Measurements from ENCODE around the gene CEP95.
"Not testable (repeated sequence)": the region's sequence is repeated elsewhere in the genome, so short reads cannot be mapped to it uniquely, and the experiment has no call there.

CEP95 gene

GRCh38 chr17:64477849-64478248, 28.9 kb upstream of the CEP95 start:
- no peaks in the 10 kb centered on the region for H3K9me3 ChIP-seq (ENCODE audit: low read length)
- H2AFZ ChIP-seq (ENCODE audit: low read depth, low read length) = no peak overlapping the region
- H3K36me3 ChIP-seq (ENCODE audit: insufficient read depth, low read length) = peaks cover 28% of the 10 kb centered on the region
- no peaks in the 10 kb centered on the region for H3K4me1 ChIP-seq (ENCODE audit: insufficient read depth, low read length)
- no peak overlapping the region for H3K4me3 ChIP-seq (ENCODE audit: low read length)
- H3K27me3 ChIP-seq (ENCODE audit: insufficient read depth, low read length) = no peaks in the 10 kb centered on the region

GRCh38 chr17:64480951-64481350, 25.8 kb upstream of the CEP95 start:
- Histone ChIP-seq H2AFZ (ENCODE audit: low read depth, low read length) (no peak overlapping the region), H3K27me3 (ENCODE audit: insufficient read depth, low read length) (no peaks in the 10 kb centered on the region), H3K4me1 (ENCODE audit: insufficient read depth, low read length) (no peaks in the 10 kb centered on the region), H3K36me3 (ENCODE audit: insufficient read depth, low read length) (peaks cover 55% of the 10 kb centered on the region), H3K9me3 (ENCODE audit: low read length) (no peaks in the 10 kb centered on the region), H3K4me3 (ENCODE audit: low read length) (no peak overlapping the region)

GRCh38 chr17:64484380-64484779, 22.4 kb upstream of the CEP95 start:
- Histone ChIP-seq H3K9me3 (ENCODE audit: low read length) (no peaks in the 10 kb centered on the region), H3K27me3 (ENCODE audit: insufficient read depth, low read length) (no peaks in the 10 kb centered on the region), H2AFZ (ENCODE audit: low read depth, low read length) (no peak overlapping the region), H3K4me3 (ENCODE audit: low read length) (no peak overlapping the region), H3K4me1 (ENCODE audit: insufficient read depth, low read length) (no peaks in the 10 kb centered on the region), H3K36me3 (ENCODE audit: insufficient read depth, low read length) (peaks cover 61% of the 10 kb centered on the region)

GRCh38 chr17:64488301-64488700, 18.5 kb upstream of the CEP95 start:
- Histone ChIP-seq H3K36me3 (ENCODE audit: insufficient read depth, low read length) (peaks cover 72% of the 10 kb centered on the region), H2AFZ (ENCODE audit: low read depth, low read length) (no peak overlapping the region), H3K27me3 (ENCODE audit: insufficient read depth, low read length) (no peaks in the 10 kb centered on the region), H3K9me3 (ENCODE audit: low read length) (no peaks in the 10 kb centered on the region), H3K4me1 (ENCODE audit: insufficient read depth, low read length) (no peaks in the 10 kb centered on the region), H3K4me3 (ENCODE audit: low read length) (no peak overlapping the region)

GRCh38 chr17:64491034-64491860, 15.5 kb upstream of the CEP95 start:
- H2AFZ ChIP-seq (ENCODE audit: low read depth, low read length) = no peak overlapping the region
- no peaks in the 10 kb centered on the region for H3K9me3 ChIP-seq (ENCODE audit: low read length)
- no peak overlapping the region for H3K4me3 ChIP-seq (ENCODE audit: low read length)
- H3K36me3 ChIP-seq (ENCODE audit: insufficient read depth, low read length) = peaks cover 54% of the 10 kb centered on the region
- H3K4me1 ChIP-seq (ENCODE audit: insufficient read depth, low read length) = peaks cover 9% of the 10 kb centered on the region
- no peaks in the 10 kb centered on the region for H3K27me3 ChIP-seq (ENCODE audit: insufficient read depth, low read length)

GRCh38 chr17:64491994-64492393, 14.8 kb upstream of the CEP95 start:
- Histone ChIP-seq H3K27me3 (ENCODE audit: insufficient read depth, low read length) (no peaks in the 10 kb centered on the region), H3K9me3 (ENCODE audit: low read length) (no peaks in the 10 kb centered on the region), H3K4me1 (ENCODE audit: insufficient read depth, low read length) (peaks cover 12% of the 10 kb centered on the region), H3K36me3 (ENCODE audit: insufficient read depth, low read length) (peaks cover 48% of the 10 kb centered on the region), H2AFZ (ENCODE audit: low read depth, low read length) (no peak overlapping the region), H3K4me3 (ENCODE audit: low read length) (no peak overlapping the region)

GRCh38 chr17:64492481-64493109, 14.2 kb upstream of the CEP95 start:
- H3K36me3 ChIP-seq (ENCODE audit: insufficient read depth, low read length) = peaks cover 48% of the 10 kb centered on the region
- no peaks in the 10 kb centered on the region for H3K9me3 ChIP-seq (ENCODE audit: low read length)
- no peak overlapping the region for H2AFZ ChIP-seq (ENCODE audit: low read depth, low read length)
- no peak overlapping the region for H3K4me3 ChIP-seq (ENCODE audit: low read length)
- peaks cover 16% of the 10 kb centered on the region for H3K4me1 ChIP-seq (ENCODE audit: insufficient read depth, low read length)
- no peaks in the 10 kb centered on the region for H3K27me3 ChIP-seq (ENCODE audit: insufficient read depth, low read length)

GRCh38 chr17:64494121-64494520, 12.7 kb upstream of the CEP95 start:
- Histone ChIP-seq H3K36me3 (ENCODE audit: insufficient read depth, low read length) (peaks cover 54% of the 10 kb centered on the region), H2AFZ (ENCODE audit: low read depth, low read length) (no peak overlapping the region), H3K4me1 (ENCODE audit: insufficient read depth, low read length) (peaks cover 31% of the 10 kb centered on the region), H3K27me3 (ENCODE audit: insufficient read depth, low read length) (no peaks in the 10 kb centered on the region), H3K9me3 (ENCODE audit: low read length) (no peaks in the 10 kb centered on the region), H3K4me3 (ENCODE audit: low read length) (no peak overlapping the region)

- not testable (repeated sequence) for H2AFZ ChIP-seq (ENCODE audit: low read depth, low read length); H3K9me3 ChIP-seq (ENCODE audit: low read length); H3K4me3 ChIP-seq (ENCODE audit: low read length); H3K27me3 ChIP-seq (ENCODE audit: insufficient read depth, low read length)
- H3K36me3 ChIP-seq (ENCODE audit: insufficient read depth, low read length) = peaks cover 58% of the 10 kb centered on the region
- H3K4me1 ChIP-seq (ENCODE audit: insufficient read depth, low read length) = peaks cover 43% of the 10 kb centered on the region
Observed at GRCh38 chr17:64495300-64495699, 11.5 kb upstream of the CEP95 start.

- Histone ChIP-seq H2AFZ (ENCODE audit: low read depth, low read length) (peak overlapping the region; percentile 30), H3K27me3 (ENCODE audit: insufficient read depth, low read length) (no peaks in the 10 kb centered on the region), H3K9me3 (ENCODE audit: low read length) (no peaks in the 10 kb centered on the region), H3K36me3 (ENCODE audit: insufficient read depth, low read length) (peaks cover 58% of the 10 kb centered on the region), H3K4me3 (ENCODE audit: low read length) (peak overlapping the region; percentile 77), H3K4me1 (ENCODE audit: insufficient read depth, low read length) (peaks cover 54% of the 10 kb centered on the region)
Observed at GRCh38 chr17:64496348-64496785, 10.4 kb upstream of the CEP95 start.

GRCh38 chr17:64496786-64497564, 9.8 kb upstream of the CEP95 start, which contains the start of gene POLG2:
Gene POLG2, minus strand, starts transcription at chr17:64497054. Its CDS starts 86 bp downstream, at chr17:64496968.
- peak within 1 kb of the TSS; percentile 30 for H2AFZ ChIP-seq (ENCODE audit: low read depth, low read length)
- no peaks in the 10 kb centered on the region for H3K27me3 ChIP-seq (ENCODE audit: insufficient read depth, low read length)
- H3K4me3 ChIP-seq (ENCODE audit: low read length) = peak within 1 kb of the TSS; percentile 77
- H3K4me1 ChIP-seq (ENCODE audit: insufficient read depth, low read length) = peaks cover 58% of the 10 kb centered on the region
- peaks cover 59% of the 10 kb centered on the region for H3K36me3 ChIP-seq (ENCODE audit: insufficient read depth, low read length)
- no peaks in the 10 kb centered on the region for H3K9me3 ChIP-seq (ENCODE audit: low read length)

- H3K27me3 ChIP-seq (ENCODE audit: insufficient read depth, low read length) = no peaks in the 10 kb centered on the region
- peaks cover 60% of the 10 kb centered on the region for H3K36me3 ChIP-seq (ENCODE audit: insufficient read depth, low read length)
- H2AFZ ChIP-seq (ENCODE audit: low read depth, low read length) = no peak overlapping the region
- H3K4me3 ChIP-seq (ENCODE audit: low read length) = peak overlapping the region; percentile 77
- no peaks in the 10 kb centered on the region for H3K9me3 ChIP-seq (ENCODE audit: low read length)
- peaks cover 63% of the 10 kb centered on the region for H3K4me1 ChIP-seq (ENCODE audit: insufficient read depth, low read length)
Observed at GRCh38 chr17:64497565-64498035, 9.2 kb upstream of the CEP95 start.

All from neuron (in vitro differentiated cells).